Right lobe of liver (tissue), 4 donors: Measurements from ENCODE around the gene NNMT.
A peak's percentile ranks its signal among the peaks of the same experiment; 100 is the strongest.

ENCODE experiments used
- CTCF ChIP-seq, 4 donors: fragments of 200-600 bp in 3 of 4; fragments of 450-650 bp in 1 of 4; IDR thresholded peaks; one replicate each; pipeline versions ENCODE4 v1.5.1 to v1.8.0; 2016 to 2022; ENCODE audit warnings: antibody characterized with exemption in 4 of 4, mild to moderate bottlenecking in 2 of 4
- POLR2A ChIP-seq: fragments of 450-650 bp; IDR thresholded peaks from one replicate; pipeline ENCODE4 v1.6.1; 2017; ENCODE audit warnings: antibody characterized with exemption, mild to moderate bottlenecking
- donor health status: DM: no; HTN: no; CAD: no.
- donor health status: DM: no; HTN: no; CAD: no.
- donor health status: DM: no; HTN: yes; CAD: no.

GRCh38 chr11:114297806-114298709 is 1.9 kb downstream of the NNMT start:
- no peak for TF ChIP-seq CTCF (IDR thresholded peaks at IDR 0.05)
- TF ChIP-seq POLR2A, result peak; percentile 39
